GM23338 (cell line): ENCODE data around the gene UFD1. TPM values are rescaled to one million over a fixed set of nuclear protein-coding genes. Genes with fewer than 3 reads are reported as not detected.

Experiments
- ATAC-seq: fragments of 200-7000 bp; cut with Tn5 transposase; 3 replicates; pipeline ENCODE4 v1.9.1; 2020
- DNase-seq: peaks from one replicate; pipeline ENCODE4 v3.0.0-alpha.2; 2015; ENCODE audit warnings: low spot score
- H2AFZ ChIP-seq: fragments of 200-600 bp; sonication (generic); 2 replicates; pipeline ENCODE4 v1.8.0; 2016; ENCODE audit warnings: antibody characterized with exemption, mild to moderate bottlenecking, moderate library complexity
- H3F3A ChIP-seq: fragments of 200-600 bp; sonication (generic); replicated peaks from 2 replicates; pipeline ENCODE4 v1.8.0; 2017; ENCODE audit warnings: antibody characterized with exemption, mixed run types, low read depth
- H3K27ac ChIP-seq: fragments of 200-600 bp; sonication (generic); 2 replicates; pipeline ENCODE4 v1.6.1; 2016; ENCODE audit warnings: low read depth
- H3K27me3 ChIP-seq: fragments of 200-600 bp; sonication (generic); 2 replicates; pipeline ENCODE4 v1.8.0; 2016; ENCODE audit warnings: mild to moderate bottlenecking, mixed run types, moderate library complexity; ENCODE audit not compliant: insufficient read depth
- H3K36me3 ChIP-seq: fragments of 200-600 bp; sonication (generic); 2 replicates; pipeline ENCODE4 v1.8.0; 2016; ENCODE audit warnings: mild to moderate bottlenecking; ENCODE audit not compliant: insufficient read depth
- H3K4me1 ChIP-seq: fragments of 200-600 bp; sonication (generic); 2 replicates; pipeline ENCODE4 v1.8.0; 2016; ENCODE audit warnings: mild to moderate bottlenecking, moderate library complexity; ENCODE audit not compliant: insufficient read depth
- H3K4me2 ChIP-seq: fragments of 200-600 bp; sonication (generic); 2 replicates; pipeline ENCODE4 v1.7.1; 2017; ENCODE audit warnings: mixed run types
- H3K4me3 ChIP-seq: fragments of 200-600 bp; sonication (generic); 2 replicates; pipeline ENCODE4 v1.6.1; 2016; ENCODE audit warnings: mixed run types
- H3K79me2 ChIP-seq: fragments of 200-600 bp; sonication (generic); replicated peaks from 2 replicates; pipeline ENCODE4 v1.8.0; 2017; ENCODE audit warnings: mild to moderate bottlenecking; ENCODE audit not compliant: insufficient read depth
- H3K9me2 ChIP-seq: fragments of 200-600 bp; sonication (generic); 2 replicates; pipeline ENCODE4 v1.8.0; 2017; ENCODE audit not compliant: insufficient read depth
- H4K20me1 ChIP-seq: fragments of 200-600 bp; sonication (generic); replicated peaks from 2 replicates; pipeline ENCODE4 v1.8.0; 2017; ENCODE audit warnings: mild to moderate bottlenecking; ENCODE audit not compliant: insufficient read depth
- H3K27ac Mint-ChIP-seq: 2 replicates; pipeline ENCODE4 v1.8.0; 2020; ENCODE audit warnings: inconsistent platforms, mild to moderate bottlenecking, moderate library complexity, mixed read lengths
- H3K27me3 Mint-ChIP-seq: 3 replicates; pipeline ENCODE4 v1.8.0; 2022; ENCODE audit warnings: low read depth, mild to moderate bottlenecking, moderate library complexity, mixed read lengths, inconsistent platforms; ENCODE audit not compliant: insufficient read depth, poor library complexity
- H3K36me3 Mint-ChIP-seq: 3 replicates; pipeline ENCODE4 v1.8.0; 2021; ENCODE audit warnings: low read depth, mild to moderate bottlenecking, inconsistent platforms, moderate library complexity, mixed read lengths
- H3K4me1 Mint-ChIP-seq: 3 replicates; pipeline ENCODE4 v1.8.0; 2020; ENCODE audit warnings: mild to moderate bottlenecking, inconsistent platforms, mixed read lengths
- H3K4me3 Mint-ChIP-seq: 3 replicates; pipeline ENCODE4 v1.8.0; 2021; ENCODE audit warnings: moderate library complexity, mild to moderate bottlenecking, inconsistent platforms, mixed read lengths
- H3K9me3 Mint-ChIP-seq: 3 replicates; pipeline ENCODE4 v1.8.0; 2020; ENCODE audit warnings: moderate library complexity, mild to moderate bottlenecking, inconsistent platforms, mixed read lengths
- CREB1 ChIP-seq: fragments of 250-450 bp; sonication (Bioruptor Pico); IDR thresholded peaks from 2 replicates; pipeline ENCODE4 v1.5.0; 2020; ENCODE audit warnings: low read depth, mild to moderate bottlenecking, moderate library complexity
- CTCF ChIP-seq, 2 experiments: fragments of 200-600 bp in 1 of 2; sonication (generic) in 1 of 2; conservative IDR thresholded peaks; 2 replicates each; pipeline versions ENCODE4 v1.5.1 to v1.6.1; 2016 to 2017; ENCODE audit warnings: antibody characterized with exemption in 2 of 2, low read depth in 2 of 2, mild to moderate bottlenecking in 2 of 2, moderate library complexity in 1 of 2
- ETS1 ChIP-seq: IDR thresholded peaks from 2 replicates; pipeline ENCODE4 v1.6.1; 2016; ENCODE audit warnings: antibody characterized with exemption
- EZH2 ChIP-seq: fragments of 200-600 bp; sonication (generic); IDR thresholded peaks from one replicate; pipeline ENCODE4 v1.8.0; 2017; ENCODE audit warnings: antibody characterized with exemption, mild to moderate bottlenecking, low read depth; ENCODE audit not compliant: unreplicated experiment
- EZH2phosphoT487 ChIP-seq: fragments of 200-600 bp; sonication (generic); IDR thresholded peaks from one replicate; pipeline ENCODE4 v1.8.1; 2018; ENCODE audit warnings: antibody characterized with exemption; ENCODE audit not compliant: unreplicated experiment
- JUNB ChIP-seq: IDR thresholded peaks from one replicate; pipeline ENCODE4 v1.6.1; 2016; ENCODE audit warnings: antibody characterized with exemption; ENCODE audit not compliant: unreplicated experiment
- NANOG ChIP-seq: IDR thresholded peaks from 2 replicates; pipeline ENCODE4 v1.6.1; 2016; ENCODE audit warnings: antibody characterized with exemption, borderline replicate concordance
- POLR2AphosphoS5 ChIP-seq: IDR thresholded peaks from 2 replicates; pipeline ENCODE4 v1.6.1; 2016; ENCODE audit warnings: antibody characterized with exemption, low read depth
- REST ChIP-seq: IDR thresholded peaks from one replicate; pipeline ENCODE4 v1.6.1; 2018; ENCODE audit warnings: antibody characterized with exemption; ENCODE audit not compliant: unreplicated experiment
- STAT1 ChIP-seq: IDR thresholded peaks from one replicate; pipeline ENCODE4 v1.6.1; 2016; ENCODE audit warnings: antibody characterized with exemption; ENCODE audit not compliant: unreplicated experiment
- ZNF114 ChIP-seq: fragments of 250-450 bp; sonication (Bioruptor Pico); IDR thresholded peaks from 2 replicates; pipeline ENCODE4 v1.5.0; 2020; ENCODE audit warnings: mild to moderate bottlenecking, moderate library complexity
- ZNF331 ChIP-seq: fragments of 250-450 bp; sonication (Bioruptor Pico); IDR thresholded peaks from 2 replicates; pipeline ENCODE4 v1.5.0; 2020; ENCODE audit warnings: low read depth, mild to moderate bottlenecking, moderate library complexity
- ZNF462 ChIP-seq: fragments of 250-450 bp; sonication (Bioruptor Pico); IDR thresholded peaks from 2 replicates; pipeline ENCODE4 v1.5.0; 2020; ENCODE audit warnings: mild to moderate bottlenecking, moderate library complexity
- polyA plus RNA-seq: library from polyadenylated mRNA; unstranded; fragments of >200 nt; fragmentation: Nextera tagmentation; extraction: Ambion mirVana; gene quantifications from 2 replicates; pipeline ENCODE4 v1.2.1, GENCODE V29; 2016
- total RNA-seq: library from RNA; depleted of rRNA; stranded (reverse); fragments of >200 nt; shearing (Covaris generic); gene quantifications from 2 replicates; pipeline ENCODE4 v1.2.3, GENCODE V29; 2014

The UFD1 gene
- total and polyA plus RNA-seq, 2 experiments from 2014 or later, result 53.5 to 93.8 TPM

- no peak overlapping the region for H3K4me2 ChIP-seq
- ATAC-seq (no peak), DNase-seq (no peak)
- H3K4me1 ChIP-seq, result peaks cover 23% of the 10 kb centered on the region
- Mint-ChIP-seq H3K36me3 (peaks cover 13% of the 10 kb centered on the region), H3K9me3 (no peaks in the 10 kb centered on the region; the same call in 2 of the 3 replicates), H3K4me3 (no peak overlapping the region), H3K27me3 (no peaks in the 10 kb centered on the region), H3K27ac (no peak overlapping the region), H3K4me1 (peaks cover 34% of the 10 kb centered on the region)
- H2AFZ ChIP-seq, result no peak overlapping the region
- H3K4me3 ChIP-seq, result no peak overlapping the region
- no peaks in the 10 kb centered on the region for H3K36me3 ChIP-seq
- no peaks in the 10 kb centered on the region for H3F3A ChIP-seq
- H3K27me3 ChIP-seq, result no peaks in the 10 kb centered on the region
- no peak for TF ChIP-seq EZH2
- no peak for TF ChIP-seq JUNB
- TF ChIP-seq ZNF331 (CRISPR knock-in tag), result no peak
- no peak for TF ChIP-seq NANOG
- no peak for TF ChIP-seq POLR2AphosphoS5
- TF ChIP-seq REST, result no peak
- TF ChIP-seq CTCF (conservative IDR thresholded peaks at IDR 0.05; ENCODE audit: low read depth in 2 of 2), result no peak
- TF ChIP-seq EZH2phosphoT487, result no peak
- no peak for TF ChIP-seq ZNF462 (CRISPR knock-in tag)
- no peak for TF ChIP-seq STAT1
- TF ChIP-seq CREB1, result no peak
- TF ChIP-seq ZNF114 (CRISPR knock-in tag), result no peak
- no peak for TF ChIP-seq ETS1
- H3K27ac ChIP-seq, result no peak overlapping the region
- no peaks in the 10 kb centered on the region for H3K9me2 ChIP-seq
- peaks cover 73% of the 10 kb centered on the region for H4K20me1 ChIP-seq
- peaks cover 100% of the 10 kb centered on the region for H3K79me2 ChIP-seq
Observed at GRCh38 chr22:19420321-19420720, 58.7 kb downstream of the UFD1 start.
